ENCODE data around the gene PCK2.

Gene PCK2

DNA sequence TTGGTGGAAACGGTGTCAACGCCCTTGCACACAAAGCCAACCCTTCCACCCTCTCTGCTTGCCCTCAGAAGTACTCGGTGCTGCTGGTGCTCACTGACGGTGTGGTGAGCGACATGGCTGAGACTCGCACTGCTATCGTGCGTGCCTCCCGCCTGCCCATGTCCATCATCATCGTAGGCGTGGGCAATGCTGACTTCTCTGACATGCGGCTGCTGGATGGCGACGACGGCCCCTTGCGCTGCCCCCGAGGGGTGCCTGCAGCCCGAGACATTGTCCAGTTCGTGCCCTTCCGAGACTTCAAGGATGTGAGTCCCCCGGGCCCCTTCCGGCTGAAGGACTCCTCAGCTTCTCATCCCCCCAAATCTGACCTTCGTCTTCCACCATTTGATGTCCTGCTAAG is 17.0 kb upstream of the PCK2 start:
- no peak for DNase-seq

DNA sequence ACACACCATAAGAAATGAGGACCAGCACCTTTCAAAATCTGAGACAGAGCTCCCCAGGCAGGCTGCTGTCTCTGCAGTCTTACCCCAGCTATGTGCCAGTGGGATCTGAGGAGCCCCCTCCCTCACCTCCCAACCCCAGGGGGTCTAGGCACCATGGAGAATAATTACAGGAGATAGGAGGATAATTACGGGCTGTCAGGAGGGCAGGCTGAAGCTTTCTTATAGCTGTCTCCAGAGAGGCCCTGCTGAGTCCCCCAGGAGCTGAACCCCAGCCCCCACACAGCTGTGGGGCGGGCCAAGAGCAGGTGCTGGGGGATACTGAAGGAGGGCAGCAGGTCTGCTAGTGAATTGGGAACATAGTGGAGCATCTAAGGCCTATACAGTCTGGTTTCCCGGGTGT is 16.0 kb upstream of the PCK2 start:
- peak; percentile 69 for DNase-seq

GRCh38 chr14:24079491-24080141 is 14.5 kb upstream of the PCK2 start:
- peak; percentile 92 for DNase-seq

GRCh38 chr14:24080142-24080530 is 14.0 kb upstream of the PCK2 start:
- DNase-seq, result no peak

GRCh38 chr14:24080888-24081738 is 13.0 kb upstream of the PCK2 start:
- peak; percentile 83 for DNase-seq

- DNase-seq, result peak; percentile 57
These were observed 12.3 kb upstream of the PCK2 start for GRCh38 chr14:24081739-24082211.

- no peak for DNase-seq
These were observed 11.6 kb upstream of the PCK2 start for GRCh38 chr14:24082411-24083080.

DNA sequence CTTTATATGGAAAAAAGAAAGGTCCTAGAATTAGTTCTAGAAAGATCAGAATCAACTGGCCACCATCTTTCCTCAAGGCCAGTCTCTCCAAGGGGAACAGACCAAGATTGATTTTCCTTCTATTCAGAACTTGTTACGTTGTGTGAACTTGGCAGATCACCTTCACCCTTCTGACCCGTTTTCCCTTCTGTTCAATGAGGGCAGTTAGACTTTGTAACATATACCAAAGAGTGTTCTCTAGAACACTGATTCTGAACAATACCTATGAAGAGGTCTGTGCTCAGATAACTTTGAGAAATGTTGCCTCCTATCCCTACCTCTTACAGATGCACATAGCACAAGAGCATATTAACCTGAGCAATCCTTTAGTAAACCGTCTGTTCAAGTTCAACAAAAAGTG is 10.6 kb upstream of the PCK2 start:
- DNase-seq, result no peak

- DNase-seq, result no peak
These were observed 9.7 kb upstream of the PCK2 start for GRCh38 chr14:24084440-24084839.

- no peak for DNase-seq
These were observed 8.9 kb upstream of the PCK2 start for GRCh38 chr14:24085215-24085614.

- peak; percentile 65 for DNase-seq
These were observed 7.7 kb upstream of the PCK2 start for GRCh38 chr14:24086193-24086955.

DNA sequence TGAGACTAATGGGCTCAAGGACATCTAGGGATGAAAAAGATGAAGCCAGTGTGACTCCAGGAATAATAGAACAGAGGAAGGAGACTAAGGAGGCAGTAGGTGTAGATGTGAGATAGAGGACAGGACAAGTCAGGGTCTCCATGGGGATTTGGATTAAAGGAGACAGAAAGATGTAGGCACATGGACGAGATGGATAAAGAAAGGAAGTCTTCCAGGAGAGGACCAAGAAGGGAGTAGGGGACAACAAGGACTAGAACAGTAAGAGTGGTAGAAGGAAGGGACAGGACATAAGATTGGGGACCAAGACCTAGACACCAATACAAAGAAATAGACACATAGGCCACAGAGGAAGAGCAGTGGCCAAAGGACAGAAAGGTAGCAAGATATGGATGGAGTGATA is 7.1 kb upstream of the PCK2 start:
- no peak for DNase-seq

DNA sequence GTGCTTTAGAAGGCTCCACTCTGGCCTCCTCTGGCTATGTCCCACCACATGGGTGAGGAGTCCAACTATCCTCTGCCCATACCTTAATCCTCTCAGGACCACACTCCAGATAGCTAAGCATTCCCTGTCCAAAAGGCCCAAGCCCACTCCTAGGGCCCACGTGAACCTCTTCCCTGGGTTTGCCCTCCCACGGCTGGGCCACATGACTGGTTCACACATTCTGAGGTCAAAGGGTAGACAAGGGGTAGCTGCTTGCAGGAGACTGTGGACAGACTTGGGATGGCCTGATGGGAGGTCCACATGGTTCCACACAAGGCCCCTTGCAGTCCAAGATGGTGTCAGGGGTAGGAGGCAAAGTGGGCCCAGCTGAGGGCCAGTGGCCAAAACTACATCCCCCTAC is 6.0 kb upstream of the PCK2 start:
- DNase-seq, result no peak

DNA sequence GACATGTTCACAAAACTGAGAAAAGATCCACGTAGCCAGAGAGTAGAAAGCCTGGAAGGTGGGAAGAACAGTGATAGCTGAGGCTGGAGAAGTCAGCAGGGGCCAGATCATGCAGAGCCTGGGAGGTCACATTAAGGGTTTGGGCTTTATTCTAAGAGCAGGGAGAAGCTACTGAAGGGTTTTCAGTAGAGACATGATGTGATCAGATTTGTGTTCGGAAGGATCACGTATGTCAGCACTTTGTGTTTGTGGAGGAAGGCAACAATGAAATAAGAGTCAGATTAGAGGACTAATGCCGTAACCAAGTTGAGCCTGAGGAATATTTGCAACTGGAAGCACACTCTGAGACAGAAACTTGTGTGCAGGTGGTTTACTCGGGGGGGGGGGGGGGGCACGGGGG is 4.2 kb upstream of the PCK2 start:
- DNase-seq, result no peak

DNA sequence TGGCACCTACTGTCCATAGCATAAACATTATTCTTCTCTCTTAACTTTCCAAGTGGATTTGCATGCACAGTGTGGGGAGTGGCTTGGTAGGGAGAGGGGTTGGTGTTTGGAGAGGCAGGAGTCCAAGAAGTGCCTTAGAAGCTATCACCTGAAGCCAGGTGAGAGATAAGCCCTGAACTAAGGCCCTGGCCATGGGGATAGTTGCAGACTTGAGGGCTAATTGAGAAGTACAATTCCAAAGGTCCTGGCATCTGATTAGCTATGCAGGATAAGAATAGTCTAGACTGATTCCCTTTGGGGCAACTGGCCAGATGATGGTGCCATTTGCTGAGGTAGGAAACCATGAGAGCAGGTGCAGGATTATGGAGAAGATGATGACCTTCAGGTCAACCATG is 2.0 kb upstream of the PCK2 start:
- no peak for DNase-seq

DNA sequence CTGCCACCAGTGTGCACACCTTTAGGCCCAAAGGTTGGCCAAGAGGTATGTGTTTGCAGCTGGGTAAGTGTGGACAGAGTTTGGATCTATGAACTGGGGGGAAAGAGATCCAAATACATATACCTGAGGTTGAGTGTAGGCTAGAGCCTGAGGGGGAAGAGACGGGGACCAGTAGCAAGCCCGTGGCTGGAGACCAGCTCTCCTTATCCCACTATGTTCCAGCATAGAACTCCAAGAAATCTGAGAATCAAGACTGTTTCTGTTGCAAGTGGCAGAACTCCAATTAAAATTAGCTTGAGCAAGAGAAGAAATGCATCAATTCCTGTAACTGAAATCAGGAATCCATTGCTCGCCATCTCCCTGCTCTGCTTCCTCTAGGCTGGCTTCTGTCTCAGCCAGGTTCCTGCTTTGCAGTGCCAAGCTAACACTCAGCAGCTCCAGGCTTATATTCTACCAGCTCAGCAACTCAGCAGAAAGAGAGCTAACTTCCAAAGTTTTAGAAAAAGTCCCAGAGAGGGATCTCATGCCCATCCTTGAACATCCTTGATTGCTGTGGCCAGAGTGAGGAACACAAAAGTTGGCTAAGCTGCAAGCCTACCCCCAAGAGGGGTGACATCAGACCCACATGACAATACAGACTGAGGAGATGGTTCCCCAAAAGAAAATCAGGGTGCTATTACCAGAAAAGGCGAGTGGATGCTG is 1.5 kb upstream of the PCK2 start:
- no peak for DNase-seq

GRCh38 chr14:24093207-24093900 is 757 bp upstream of the PCK2 start:
- no peak for DNase-seq

DNA sequence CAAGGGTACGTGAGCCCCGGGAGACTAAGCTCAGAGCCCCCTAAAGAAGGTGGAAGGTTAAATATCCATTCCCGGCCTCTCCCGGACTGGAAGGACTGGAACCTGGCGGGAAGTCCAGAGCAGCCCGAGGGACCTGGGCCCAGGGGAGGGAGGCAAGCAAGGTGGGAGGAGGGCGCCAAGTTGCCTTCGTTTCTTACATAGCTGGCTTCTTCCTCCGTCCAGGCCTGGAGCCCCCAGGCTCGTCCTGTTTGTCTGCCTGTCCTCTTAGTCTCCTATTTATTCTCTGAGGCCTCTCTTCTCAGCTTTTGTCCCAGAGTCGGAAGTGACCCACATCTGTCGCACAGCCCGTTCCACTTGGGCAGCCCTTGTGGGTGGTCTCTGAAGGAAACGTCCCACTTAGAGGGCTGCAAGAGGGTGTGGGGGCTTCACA is 745 bp downstream of the PCK2 start:
- peak; percentile 84 for DNase-seq

- DNase-seq, result peak; percentile 79
These were observed 1.4 kb downstream of the PCK2 start for GRCh38 chr14:24095271-24096068.

DNA sequence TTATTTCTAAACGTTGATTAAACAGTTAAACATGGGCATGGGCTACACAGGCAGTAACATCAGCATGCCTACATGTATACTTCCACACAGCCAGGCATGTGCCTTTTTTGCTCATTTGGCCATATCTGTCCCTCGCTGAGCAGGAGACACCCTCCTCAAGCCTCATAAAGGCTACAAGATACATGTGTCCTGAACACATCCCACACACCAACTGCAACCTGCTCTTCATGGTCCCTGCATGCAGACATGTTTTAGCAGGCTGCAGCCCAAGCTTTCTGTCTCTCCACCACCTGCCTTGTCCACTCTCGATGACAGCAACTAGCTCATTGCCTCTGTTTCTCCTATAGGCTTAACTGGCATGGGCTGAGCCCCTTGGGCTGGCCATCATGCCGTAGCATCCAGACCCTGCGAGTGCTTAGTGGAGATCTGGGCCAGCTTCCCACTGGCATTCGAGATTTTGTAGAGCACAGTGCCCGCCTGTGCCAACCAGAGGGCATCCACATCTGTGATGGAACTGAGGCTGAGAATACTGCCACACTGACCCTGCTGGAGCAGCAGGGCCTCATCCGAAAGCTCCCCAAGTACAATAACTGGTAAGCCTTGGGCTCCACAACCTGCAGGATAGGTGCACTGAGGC is 2.6 kb downstream of the PCK2 start:
- DNase-seq, result no peak

All from eye (tissue), 1 donor.